Gastrocnemius medialis (tissue), 4 donors: ENCODE data around the gene GDI1. TPM values are rescaled to one million over a fixed set of nuclear protein-coding genes. Genes with fewer than 3 reads are reported as not detected.
A peak's percentile ranks its signal among the peaks of the same experiment; 100 is the strongest.
"Not testable (repeated sequence)": the region's sequence is repeated elsewhere in the genome, so short reads cannot be mapped to it uniquely, and the experiment has no call there.

Experiments used
- ATAC-seq, 2 donors: fragments of 150-250 bp; one replicate each; pipeline ENCODE4 v1.9.1; 2016
- DNase-seq, 2 donors: peaks; one replicate each; pipeline ENCODE4 v3.0.0-alpha.2; 2019
- H3K27ac ChIP-seq, 4 donors: fragments of 200-600 bp; sonication (generic); 1 replicate in 1 of 4; 2 replicates in 3 of 4; pipeline ENCODE4 v1.5.1; 2016 to 2018; ENCODE audit warnings: mild to moderate bottlenecking in 2 of 4, moderate library complexity in 1 of 4
- H3K27me3 ChIP-seq, 3 donors: fragments of 200-600 bp; sonication (generic) in 2 of 3; 1 replicate in 1 of 3; 2 replicates in 2 of 3; pipeline versions ENCODE4 v1.5.1 to v1.6.0; 2016 to 2019; ENCODE audit warnings: mild to moderate bottlenecking in 1 of 3, moderate library complexity in 1 of 3
- H3K36me3 ChIP-seq, 2 donors: fragments of 200-600 bp; sonication (generic) in 1 of 2; one replicate each; pipeline ENCODE4 v1.5.1; 2017 to 2018
- H3K4me1 ChIP-seq, 2 donors: fragments of 200-600 bp; sonication (generic) in 1 of 2; one replicate each; pipeline ENCODE4 v1.5.1; 2016 to 2017; ENCODE audit warnings: mild to moderate bottlenecking in 2 of 2
- H3K4me3 ChIP-seq, 4 donors: fragments of 200-600 bp; sonication (generic) in 3 of 4; 1 replicate in 1 of 4; 2 replicates in 3 of 4; pipeline ENCODE4 v1.5.1; 2016 to 2019; ENCODE audit warnings: mild to moderate bottlenecking in 2 of 4
- H3K9me3 ChIP-seq, 3 donors: fragments of 200-600 bp; sonication (generic) in 2 of 3; 1 replicate in 1 of 3; 2 replicates in 2 of 3; pipeline ENCODE4 v1.5.1; 2016 to 2019
- POLR2A ChIP-seq, 2 donors: fragments of 450-650 bp; IDR thresholded peaks; one replicate each; pipeline ENCODE4 v1.6.1; 2017; ENCODE audit warnings: antibody characterized with exemption in 2 of 2, mild to moderate bottlenecking in 2 of 2, moderate library complexity in 2 of 2
- in situ Hi-C, 4 donors: fragments of 200-750 bp; cut with MboI; loops; one replicate each; pipeline versions ENCODE4 v1.15.0 to v1.8.0; 2017; ENCODE audit warnings: low sequenced_read_pairs in 4 of 4
- intact Hi-C: fragments of 100-400 bp; cut with DNase I; formaldehyde crosslinking; loops from one replicate; pipeline ENCODE4 v1.15.1; 2023; ENCODE audit warnings: low total_unique reads
- total RNA-seq, 4 donors: library from RNA; depleted of rRNA; stranded (reverse); fragments of >200 nt; gene quantifications; one replicate each; pipeline versions ENCODE4 v1.1.0 to v1.2.3, GENCODE V29; 2016
- TF ChIP-seq, protein P1 (sequence below), 5 experiments: fragments of 450-650 bp in 3 of 5; fragments of 200-600 bp in 2 of 5; sonication (generic) in 2 of 5; IDR thresholded peaks in 4 of 5; conservative IDR thresholded peaks in 1 of 5; 1 replicate in 4 of 5; 2 replicates in 1 of 5; pipeline ENCODE4 v1.5.1; 2016 to 2019; ENCODE audit warnings: antibody characterized with exemption in 5 of 5, mild to moderate bottlenecking in 3 of 5, moderate library complexity in 3 of 5

Gene GDI1
- total RNA-seq, 4 donors from 2014 or later, result 19.8 to 54.5 (median 39.0) TPM

DNA sequence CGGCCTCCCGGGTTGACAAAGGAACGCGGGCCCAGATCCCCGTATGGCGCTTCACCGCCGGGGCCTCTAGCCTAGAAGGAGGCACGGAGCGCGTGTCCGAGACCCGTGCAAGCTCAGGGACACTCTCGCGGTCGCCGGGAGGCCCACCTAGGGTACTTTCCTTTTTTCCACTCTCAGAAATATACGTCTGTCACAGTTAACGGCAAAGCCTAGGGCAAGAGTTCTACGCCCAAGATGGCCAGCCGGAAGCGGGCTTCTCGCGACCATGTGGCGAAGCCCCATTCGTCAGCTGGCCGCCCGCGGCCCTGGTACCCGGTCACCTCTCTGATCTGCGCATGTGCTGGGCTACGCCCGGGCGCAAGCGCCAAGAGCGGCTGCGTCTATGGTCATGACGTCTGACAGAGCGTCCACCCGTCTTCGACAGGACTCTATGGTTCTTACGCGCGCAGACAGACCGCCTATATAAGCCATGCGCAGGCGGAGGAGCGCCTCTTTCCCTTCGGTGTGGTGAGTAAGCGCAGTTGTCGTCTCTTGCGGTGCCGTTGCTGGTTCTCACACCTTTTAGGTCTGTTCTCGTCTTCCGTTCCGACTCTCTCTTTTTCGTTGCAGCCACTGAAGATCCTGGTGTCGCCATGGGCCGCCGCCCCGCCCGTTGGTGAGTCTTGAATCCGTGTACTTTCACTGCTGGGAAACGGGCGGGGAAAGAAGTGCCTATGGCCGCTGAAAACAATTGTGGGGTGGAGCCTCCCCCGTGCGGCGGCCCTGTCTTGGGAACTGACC lies 38.9 kb upstream of the GDI1 start, which contains the start of gene RPL10:
RPL10 (plus strand) TSS at position 490 of the 780 bp plus-strand sequence; CDS start at position 633, 143 bp downstream.
- intact Hi-C loops, result loop anchor here (1.0 to 5.0 kb wide), 4 partner anchors 10 to 119 kb away; partner anchors contain the start of genes FAM3A, GDI1 and UBL4A

DNA sequence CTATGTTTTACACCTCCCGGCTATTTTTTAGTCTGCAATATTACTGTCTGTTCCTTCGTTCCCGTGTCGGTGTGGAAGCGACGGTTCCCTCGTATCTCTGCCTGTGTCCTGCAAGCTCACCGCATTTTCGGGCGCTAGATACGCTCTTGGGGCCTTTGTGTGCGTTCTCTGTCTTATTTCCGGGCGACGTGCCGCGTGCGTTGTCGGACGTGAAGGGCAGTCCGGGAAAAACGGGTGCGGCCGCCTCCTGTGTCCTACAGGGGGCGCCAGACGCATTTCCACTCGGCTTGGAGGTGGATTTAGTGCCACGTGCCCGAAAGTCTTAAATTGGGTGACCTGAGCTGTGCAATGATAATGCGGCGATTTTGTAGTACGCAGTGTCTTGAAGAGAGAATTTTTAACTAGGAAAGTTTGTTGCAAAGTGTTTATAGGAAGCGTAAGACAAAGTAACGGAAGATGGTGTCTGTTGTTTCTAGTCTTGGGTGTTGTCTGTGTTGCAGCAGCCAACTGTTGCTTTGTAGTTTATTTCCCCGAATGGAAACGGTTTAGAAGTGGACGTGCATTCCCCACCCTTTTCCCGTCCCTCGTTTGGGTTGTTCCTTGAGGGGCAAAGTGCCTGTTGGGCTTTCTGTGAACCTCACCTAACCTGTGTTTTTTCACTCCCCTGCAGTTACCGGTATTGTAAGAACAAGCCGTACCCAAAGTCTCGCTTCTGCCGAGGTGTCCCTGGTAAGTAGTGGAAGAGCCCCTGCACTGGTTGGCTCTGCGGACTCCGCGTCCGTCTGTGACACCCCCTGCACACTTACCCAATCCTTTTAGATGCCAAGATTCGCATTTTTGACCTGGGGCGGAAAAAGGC lies 38.1 kb upstream of the GDI1 start:
- peak; percentile 76 to 91 for DNase-seq
- Histone ChIP-seq H3K36me3 (peaks cover 0 to 14% of the 10 kb centered on the region in 2 donors), H3K4me1 (peaks cover 10 to 18% of the 10 kb centered on the region in 2 donors), H3K4me3 (peak overlapping the region; percentile 68 to 85 (median 80)), H3K27me3 (no peaks in the 10 kb centered on the region), H3K27ac (peak overlapping the region; percentile 93 to 99 (median 98)), H3K9me3 (no peaks in the 10 kb centered on the region)
- in situ Hi-C loops (no loop called here), intact Hi-C loops (loop anchor here (1.0 to 5.0 kb wide), 4 partner anchors 9 to 118 kb away; partner anchors contain the start of genes FAM3A, GDI1 and UBL4A)
- no peak for TF ChIP-seq POLR2A (IDR thresholded peaks at IDR 0.05)
- TF ChIP-seq, protein P1, sequence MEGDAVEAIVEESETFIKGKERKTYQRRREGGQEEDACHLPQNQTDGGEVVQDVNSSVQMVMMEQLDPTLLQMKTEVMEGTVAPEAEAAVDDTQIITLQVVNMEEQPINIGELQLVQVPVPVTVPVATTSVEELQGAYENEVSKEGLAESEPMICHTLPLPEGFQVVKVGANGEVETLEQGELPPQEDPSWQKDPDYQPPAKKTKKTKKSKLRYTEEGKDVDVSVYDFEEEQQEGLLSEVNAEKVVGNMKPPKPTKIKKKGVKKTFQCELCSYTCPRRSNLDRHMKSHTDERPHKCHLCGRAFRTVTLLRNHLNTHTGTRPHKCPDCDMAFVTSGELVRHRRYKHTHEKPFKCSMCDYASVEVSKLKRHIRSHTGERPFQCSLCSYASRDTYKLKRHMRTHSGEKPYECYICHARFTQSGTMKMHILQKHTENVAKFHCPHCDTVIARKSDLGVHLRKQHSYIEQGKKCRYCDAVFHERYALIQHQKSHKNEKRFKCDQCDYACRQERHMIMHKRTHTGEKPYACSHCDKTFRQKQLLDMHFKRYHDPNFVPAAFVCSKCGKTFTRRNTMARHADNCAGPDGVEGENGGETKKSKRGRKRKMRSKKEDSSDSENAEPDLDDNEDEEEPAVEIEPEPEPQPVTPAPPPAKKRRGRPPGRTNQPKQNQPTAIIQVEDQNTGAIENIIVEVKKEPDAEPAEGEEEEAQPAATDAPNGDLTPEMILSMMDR (IDR thresholded peaks at IDR 0.05 in 4 of 5, conservative IDR thresholded peaks at IDR 0.05 in 1 of 5), result peak; percentile 78 to 89 (median 85)
- ATAC-seq, result peak; percentile 68 to 73

More for the DNA sequence above, 38.9 kb upstream of the GDI1 start, which contains the start of gene RPL10:
- Histone ChIP-seq H3K4me1 (peaks cover 10 to 18% of the 10 kb centered on the region in 2 donors), H3K27ac (peak within 1 kb of the TSS; percentile 93 to 99 (median 98)), H3K36me3 (peaks cover 0 to 14% of the 10 kb centered on the region in 2 donors), H3K27me3 (no peaks in the 10 kb centered on the region), H3K4me3 (peak within 1 kb of the TSS; percentile 68 to 85 (median 80)), H3K9me3 (no peaks in the 10 kb centered on the region)
- DNase-seq (peak; percentile 92 to 96), ATAC-seq (peak; percentile 83 to 91)
- in situ Hi-C loops, result no loop called here
- peak; percentile 87 to 91 for TF ChIP-seq POLR2A (IDR thresholded peaks at IDR 0.05)
- TF ChIP-seq, protein P1 (IDR thresholded peaks at IDR 0.05 in 4 of 5, conservative IDR thresholded peaks at IDR 0.05 in 1 of 5), result no peak

DNA sequence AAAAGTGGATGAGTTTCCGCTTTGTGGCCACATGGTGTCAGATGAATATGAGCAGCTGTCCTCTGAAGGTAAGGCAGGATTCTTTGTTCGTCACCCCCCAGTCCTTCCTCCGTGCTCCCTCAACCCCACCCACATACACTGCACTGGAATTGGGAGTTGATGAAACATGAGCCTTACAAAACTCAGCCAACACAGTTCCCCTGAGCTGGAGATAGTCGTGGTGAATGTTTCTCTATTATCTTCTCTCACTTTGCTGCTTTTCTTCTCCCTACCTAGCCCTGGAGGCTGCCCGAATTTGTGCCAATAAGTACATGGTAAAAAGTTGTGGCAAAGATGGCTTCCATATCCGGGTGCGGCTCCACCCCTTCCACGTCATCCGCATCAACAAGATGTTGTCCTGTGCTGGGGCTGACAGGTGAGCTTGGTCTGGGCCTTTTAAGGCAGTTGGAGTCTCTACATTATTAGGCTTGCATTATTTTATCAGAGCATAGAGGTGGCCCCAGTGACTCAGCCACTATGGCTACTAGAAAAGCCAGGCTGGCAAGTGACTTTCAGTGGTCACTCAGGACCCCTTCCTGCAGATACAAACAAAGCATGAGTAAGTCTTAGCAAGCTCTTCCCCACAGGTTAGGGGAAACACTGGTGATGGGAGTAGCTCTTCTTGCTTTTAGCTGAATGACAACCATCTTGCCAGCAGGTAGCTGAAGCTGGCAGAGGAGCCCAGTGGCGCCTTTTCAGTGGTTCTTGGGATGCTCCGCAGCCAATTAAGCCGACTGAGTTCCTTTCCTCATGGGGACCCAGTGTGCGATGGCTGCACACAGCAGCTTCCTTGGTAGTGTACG lies 37.2 kb upstream of the GDI1 start:
- H3K27me3 ChIP-seq, result no peaks in the 10 kb centered on the region
- intact Hi-C loops, result loop anchor here (5.0 kb wide), 3 partner anchors 38 to 118 kb away; partner anchors contain the start of genes FAM3A, GDI1 and UBL4A
- no peaks in the 10 kb centered on the region for H3K9me3 ChIP-seq
- H3K4me1 ChIP-seq, result peaks cover 10 to 18% of the 10 kb centered on the region in 2 donors
- TF ChIP-seq, protein P1 (IDR thresholded peaks at IDR 0.05 in 4 of 5, conservative IDR thresholded peaks at IDR 0.05 in 1 of 5), result no peak
- TF ChIP-seq POLR2A (IDR thresholded peaks at IDR 0.05), result no peak
- DNase-seq (no peak), ATAC-seq (no peak)
- in situ Hi-C loops, result loop anchor here in 2 of 4 donors (25.0 kb wide), 1 partner anchor 138 kb away; the partner anchor contains the start of genes G6PD (in 2 of the 2) and IKBKG (in 2 of the 2)
- H3K27ac ChIP-seq, result peak overlapping the region; percentile 93 to 99 (median 98)
- peaks cover 0 to 14% of the 10 kb centered on the region in 2 donors for H3K36me3 ChIP-seq
- peak overlapping the region; percentile 68 to 85 (median 80) for H3K4me3 ChIP-seq

DNA sequence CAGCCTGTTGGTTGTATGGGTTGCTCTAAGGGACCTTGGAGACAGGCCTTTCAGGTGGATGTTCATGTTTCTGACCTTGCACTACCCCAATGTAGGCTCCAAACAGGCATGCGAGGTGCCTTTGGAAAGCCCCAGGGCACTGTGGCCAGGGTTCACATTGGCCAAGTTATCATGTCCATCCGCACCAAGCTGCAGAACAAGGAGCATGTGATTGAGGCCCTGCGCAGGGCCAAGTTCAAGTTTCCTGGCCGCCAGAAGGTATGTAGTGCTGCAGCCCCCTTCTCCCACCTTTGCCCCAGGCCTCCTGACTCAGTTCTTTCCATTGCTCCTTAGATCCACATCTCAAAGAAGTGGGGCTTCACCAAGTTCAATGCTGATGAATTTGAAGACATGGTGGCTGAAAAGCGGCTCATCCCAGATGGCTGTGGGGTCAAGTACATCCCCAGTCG lies 36.6 kb upstream of the GDI1 start:
- peaks cover 0 to 14% of the 10 kb centered on the region in 2 donors for H3K36me3 ChIP-seq
- in situ Hi-C loops, result loop anchor here in 2 of 4 donors (25.0 kb wide), 1 partner anchor 137 kb away; the partner anchor contains the start of genes G6PD (in 2 of the 2) and IKBKG (in 2 of the 2)

More for the DNA sequence above, 36.6 kb upstream of the GDI1 start:
- peak overlapping the region in 3 of 4 donors; percentile 93 to 99 (median 98) for H3K27ac ChIP-seq
- intact Hi-C loops, H3K9me3 ChIP-seq, H3K4me3 ChIP-seq, ATAC-seq, DNase-seq, H3K27me3 ChIP-seq: not testable (repeated sequence)
- H3K4me1 ChIP-seq, result peaks cover 10 to 18% of the 10 kb centered on the region in 2 donors
